ENCODE results near the gene CLSTN3.

Gene CLSTN3

DNA sequence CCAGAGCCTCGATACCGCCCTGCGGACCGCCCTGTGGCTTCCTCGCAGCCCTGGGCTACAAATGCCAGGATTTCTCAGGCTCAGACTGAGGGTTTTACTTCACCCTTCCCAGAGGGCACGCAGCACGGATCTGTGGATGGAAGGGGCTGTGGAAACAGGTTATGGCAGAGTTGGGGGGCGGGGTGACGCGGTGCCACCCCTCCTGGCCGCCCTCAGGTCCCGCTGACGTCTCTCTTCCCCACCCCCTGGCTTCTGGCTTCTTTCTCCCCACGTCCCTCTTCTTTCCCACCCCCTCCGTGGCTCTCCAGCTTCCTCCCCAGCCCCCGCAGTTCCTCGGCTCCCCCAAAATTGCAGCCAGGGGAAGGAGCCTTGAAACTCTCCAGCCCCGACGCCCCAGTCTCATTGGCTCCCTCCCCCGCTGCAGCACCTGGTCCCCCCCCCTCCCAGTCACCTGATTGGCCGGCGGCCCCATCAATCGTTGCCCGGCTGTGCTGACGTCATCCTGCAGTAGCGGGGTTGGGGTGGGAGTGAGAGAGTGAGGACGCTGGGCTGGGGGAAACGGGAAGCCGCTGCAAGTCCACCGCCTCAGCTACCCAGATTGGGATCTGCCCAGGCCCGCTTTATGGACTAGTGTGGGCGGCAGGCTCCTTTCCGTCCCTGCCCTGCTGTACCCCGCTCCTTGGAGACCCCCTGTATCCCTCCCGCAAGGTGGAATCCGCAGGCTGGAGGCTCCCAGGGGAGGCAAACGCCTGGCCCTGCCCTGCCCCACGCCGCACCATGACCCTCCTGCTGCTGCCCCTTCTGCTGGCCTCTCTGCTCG, at the start of gene CLSTN3:
Gene CLSTN3 (plus strand): TSS at position 500 of the 820 bp plus-strand sequence. CDS start 278 bp downstream, at position 778.
- peak; percentile 59 for DNase-seq

DNA sequence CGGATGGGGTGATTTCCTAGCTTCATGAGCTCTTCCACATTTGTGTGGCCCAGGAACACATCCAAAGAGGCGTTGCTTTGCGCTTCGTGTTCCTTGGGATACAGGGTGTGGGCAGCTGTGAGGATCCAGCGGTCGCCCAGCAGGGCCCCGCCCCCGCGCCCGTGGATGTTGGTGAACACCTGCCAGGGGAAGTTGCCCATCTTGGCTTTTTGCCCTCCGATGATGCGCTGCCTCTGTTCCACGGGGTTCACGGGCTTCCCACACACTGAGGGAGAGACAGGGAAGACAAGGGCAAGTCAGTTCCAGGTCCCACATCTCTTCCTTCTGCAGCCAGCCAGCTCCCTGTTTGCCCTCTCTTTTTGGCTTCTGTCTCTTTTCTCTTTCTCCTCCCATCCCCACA, 49.1 kb upstream of the CLSTN3 start:
- DNase-seq, result no peak

DNA sequence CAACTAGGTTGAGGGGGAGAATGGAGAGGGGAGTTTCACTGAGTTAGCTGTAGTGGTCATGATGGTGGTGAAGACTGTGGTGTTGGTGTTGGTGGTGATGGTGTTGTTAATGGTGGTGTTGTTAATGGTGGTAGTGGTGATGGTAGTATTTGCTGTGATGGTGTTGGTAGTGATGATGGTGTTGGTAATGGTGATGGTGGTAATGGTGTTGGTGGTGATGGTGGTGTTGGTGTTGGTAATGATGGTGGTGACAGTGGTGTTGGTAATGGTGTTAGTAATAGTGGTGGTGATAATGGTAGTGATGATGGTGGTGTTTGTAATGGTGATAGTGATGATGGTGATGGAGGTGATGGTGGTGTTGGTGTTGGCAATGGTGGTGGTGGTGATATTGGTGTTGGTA, 47.0 kb upstream of the CLSTN3 start:
- no peak for DNase-seq

DNA sequence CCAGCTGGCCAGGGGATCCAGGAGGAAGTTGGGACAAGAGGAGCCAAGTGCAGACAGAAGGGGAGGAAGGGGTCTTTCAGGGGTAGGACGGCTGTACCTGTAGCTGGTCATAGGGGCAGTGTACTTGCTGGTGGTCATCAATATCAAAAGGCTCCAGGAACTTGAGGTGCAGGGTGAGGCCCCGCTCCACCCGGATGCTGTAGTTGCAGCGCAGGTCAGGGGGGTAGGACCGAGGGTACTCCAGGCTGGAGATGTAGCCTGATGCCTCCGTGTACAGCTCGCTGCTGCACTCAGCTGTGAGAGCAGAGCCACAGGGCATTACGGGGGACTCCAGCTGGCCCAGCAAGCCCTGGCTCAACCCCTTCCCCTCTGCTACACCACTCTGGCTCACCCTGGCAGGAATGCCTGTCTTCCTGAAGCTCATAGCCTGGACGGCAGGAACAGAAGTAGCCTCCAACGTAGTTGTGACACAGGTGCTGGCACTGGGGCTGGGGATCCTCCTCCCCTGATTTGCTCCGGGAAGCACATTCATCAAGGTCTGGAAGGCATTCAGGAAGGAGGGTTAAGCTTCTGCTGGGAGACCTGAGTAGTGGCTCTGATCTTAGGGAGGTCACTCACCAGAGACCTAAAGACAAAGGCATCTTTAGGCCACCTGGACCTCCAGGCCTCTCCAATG, 40.8 kb upstream of the CLSTN3 start:
- DNase-seq, result no peak

DNA sequence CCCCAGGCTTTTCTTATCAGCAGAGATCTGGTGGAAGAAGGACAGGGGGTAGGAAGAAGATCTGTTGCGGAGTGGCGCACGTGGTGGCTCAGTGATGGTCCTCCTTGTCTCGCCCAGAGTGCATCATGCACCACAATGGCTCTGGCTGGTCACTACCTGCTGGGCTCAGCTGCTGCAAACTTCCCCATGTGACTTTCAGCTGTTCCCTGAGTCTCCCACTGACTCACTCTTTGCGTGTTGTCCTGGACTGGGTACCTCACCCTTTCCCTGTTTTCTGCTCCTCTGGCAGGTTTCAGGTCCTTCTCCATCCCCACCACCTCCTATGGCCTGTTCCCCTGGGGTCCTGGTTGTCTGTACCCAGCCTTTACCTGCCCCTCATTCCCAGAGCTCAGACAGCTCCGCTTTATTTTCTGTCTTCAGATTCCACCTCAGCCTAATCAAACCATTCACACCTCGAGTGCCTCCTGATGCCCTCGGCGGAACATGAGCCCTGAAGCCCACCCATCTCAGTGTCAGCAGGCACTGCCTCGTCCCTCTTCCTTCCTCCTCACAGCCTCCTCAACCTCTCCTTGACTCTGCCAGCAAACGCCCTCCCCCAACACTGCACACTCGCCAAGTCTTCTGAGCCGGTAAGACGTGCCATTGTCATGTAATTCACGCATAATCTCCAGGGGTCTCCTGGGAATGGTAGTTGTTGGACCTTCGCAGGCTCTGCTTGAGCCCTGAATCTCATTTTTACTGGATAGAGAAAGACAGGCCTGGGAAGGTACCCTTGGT, 39.8 kb upstream of the CLSTN3 start:
- no peak for DNase-seq

DNA sequence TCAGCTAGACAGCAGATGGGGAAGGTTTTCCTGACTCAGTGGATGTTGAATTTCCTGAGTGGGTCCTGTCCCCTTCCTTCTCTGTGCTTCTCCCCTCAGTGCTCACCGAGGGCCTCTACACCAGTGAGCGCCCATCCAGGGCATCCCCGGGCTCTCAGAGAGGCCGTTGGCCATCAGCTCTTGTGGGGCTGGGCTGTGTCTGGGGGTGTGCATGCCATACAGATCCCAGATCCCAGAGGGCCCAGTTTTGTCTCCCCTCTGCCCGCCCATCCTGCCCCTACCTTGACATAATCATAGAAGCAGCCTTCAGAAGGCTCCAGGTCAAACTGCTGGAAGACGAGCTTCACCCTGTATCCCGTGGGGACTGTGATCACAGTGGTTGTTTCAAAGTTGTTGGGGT, 39.0 kb upstream of the CLSTN3 start:
- DNase-seq, result no peak

DNA sequence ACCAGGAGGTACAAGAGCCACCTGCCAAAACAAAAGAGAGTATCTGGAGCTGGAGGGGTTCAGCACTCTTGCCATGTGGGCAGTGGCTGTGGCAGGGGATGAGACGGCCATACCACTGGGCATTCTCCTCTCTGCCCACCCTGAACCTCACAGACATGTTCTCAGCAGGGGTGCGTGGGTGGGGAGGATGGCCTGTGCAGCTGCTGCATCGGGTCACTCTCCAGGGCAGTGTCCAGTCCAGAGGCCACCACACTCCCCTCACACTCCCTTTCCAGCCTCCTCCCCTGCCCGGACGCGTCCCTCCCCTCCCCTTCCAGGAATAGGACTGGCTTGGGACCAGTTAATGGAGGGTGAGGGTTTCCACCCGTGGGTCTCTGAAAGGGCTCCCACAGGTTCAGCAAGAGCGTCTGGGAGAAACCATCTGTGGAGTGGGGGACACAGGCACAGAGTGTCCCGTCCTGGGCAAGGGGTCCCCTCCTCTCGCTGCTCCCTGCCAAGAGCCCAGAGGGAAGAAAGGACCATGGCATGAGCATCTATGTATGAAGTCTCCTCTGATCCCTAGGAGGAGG, 38.4 kb upstream of the CLSTN3 start:
- no peak for DNase-seq

DNA sequence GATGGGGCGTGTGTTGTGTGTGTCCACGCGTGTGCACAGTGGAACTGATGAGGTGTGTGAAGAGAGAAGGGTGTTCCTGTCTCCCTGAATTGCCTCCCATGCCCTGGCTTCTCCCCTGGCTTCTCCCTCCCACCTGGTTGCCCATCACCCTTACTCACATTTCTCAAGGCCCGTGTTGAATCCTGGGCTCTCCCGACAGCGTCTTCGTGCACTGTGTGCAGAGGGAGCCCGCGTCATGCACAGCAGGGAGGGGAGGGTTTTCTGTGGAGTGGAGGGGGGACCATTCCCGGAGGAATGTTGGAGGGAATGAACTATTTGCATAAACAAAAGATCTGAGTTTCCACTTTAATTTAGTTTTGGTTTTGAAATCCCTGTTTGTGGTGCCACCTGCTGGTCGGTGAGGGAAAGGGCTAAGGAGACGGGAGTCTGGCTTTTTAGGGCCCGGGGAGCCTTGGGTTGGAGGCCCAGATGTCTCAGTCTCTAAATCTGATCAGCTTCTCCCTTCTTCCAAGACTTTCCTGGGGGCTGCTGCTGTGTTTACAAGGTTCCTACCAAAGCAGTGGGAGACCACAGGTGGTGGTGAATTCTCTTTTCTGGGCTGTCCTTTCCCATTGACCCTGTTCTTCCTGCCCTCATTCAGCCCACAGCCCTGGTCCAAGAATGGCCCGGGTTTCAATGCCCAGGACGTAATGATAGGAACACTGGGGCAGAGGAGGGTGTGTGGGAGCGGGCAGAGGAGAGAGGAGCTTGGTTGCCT, 37.8 kb upstream of the CLSTN3 start, which contains the start of gene C1R:
Gene C1R (minus strand): TSS at position 217 of the 757 bp plus-strand sequence. CDS start 57 bp downstream, at position 160.
- DNase-seq, result peak; percentile 19

DNA sequence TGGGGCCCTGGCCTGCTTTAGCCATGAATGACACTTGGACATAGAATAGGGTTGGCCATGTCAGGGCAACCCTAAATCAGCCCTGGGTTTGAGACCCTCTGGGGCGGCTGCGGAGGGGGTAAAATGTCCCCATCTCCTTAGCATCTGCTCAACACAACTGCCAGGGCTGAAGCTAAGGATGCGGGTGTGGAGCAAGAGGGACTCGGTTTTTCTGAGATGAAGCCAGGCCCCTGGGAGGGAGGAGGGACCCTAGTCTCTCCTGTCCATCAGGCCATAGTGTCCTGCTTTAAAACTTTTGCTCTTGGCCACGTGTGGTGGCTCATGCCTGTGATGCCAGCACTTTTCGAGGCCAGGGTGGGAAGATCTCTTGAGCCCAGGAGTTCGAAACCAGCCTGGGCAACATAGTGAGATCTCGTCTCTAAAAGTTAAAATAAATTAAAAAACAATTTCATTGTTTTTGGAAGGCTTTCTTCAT, 37.1 kb upstream of the CLSTN3 start:
- no peak for DNase-seq

DNA sequence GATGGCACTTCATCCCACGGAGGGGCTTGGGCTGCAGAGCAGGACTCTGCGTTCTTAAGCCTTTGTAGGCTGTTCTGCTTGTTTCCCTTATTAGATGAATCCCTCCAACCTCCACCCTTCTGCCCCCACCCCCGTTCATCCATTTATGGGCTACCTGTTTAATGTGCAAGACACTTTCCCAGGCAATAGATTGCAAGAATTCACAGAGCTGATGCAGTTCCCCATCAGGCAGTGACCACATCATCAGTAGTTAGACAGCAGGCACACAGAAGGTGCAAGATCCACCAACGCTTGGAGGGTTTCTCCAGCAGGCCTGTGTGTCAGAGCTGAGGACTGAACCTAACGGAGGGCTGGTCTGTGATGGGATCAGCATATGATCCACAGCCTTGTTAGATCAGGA, 36.7 kb upstream of the CLSTN3 start:
- DNase-seq, result no peak

DNA sequence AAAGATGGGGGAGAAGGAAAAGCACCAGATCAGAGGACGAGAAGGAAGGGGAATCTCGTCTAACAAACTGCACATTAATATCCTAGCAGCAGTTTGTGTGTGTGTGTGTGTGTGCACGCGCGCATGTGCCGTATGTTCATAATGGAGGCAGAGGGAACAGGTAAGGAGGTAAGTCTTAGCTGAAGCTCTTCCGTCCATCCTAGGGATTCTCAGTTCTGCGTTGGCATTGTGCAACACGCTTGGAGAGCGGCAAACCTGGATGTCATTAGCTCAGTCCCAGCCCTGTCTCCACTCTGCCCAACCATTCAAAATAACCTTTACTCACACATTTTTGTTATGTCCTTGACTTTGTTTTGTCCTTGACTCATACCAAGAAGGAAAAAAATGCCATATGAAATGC, 36.3 kb upstream of the CLSTN3 start:
- DNase-seq, result no peak

DNA sequence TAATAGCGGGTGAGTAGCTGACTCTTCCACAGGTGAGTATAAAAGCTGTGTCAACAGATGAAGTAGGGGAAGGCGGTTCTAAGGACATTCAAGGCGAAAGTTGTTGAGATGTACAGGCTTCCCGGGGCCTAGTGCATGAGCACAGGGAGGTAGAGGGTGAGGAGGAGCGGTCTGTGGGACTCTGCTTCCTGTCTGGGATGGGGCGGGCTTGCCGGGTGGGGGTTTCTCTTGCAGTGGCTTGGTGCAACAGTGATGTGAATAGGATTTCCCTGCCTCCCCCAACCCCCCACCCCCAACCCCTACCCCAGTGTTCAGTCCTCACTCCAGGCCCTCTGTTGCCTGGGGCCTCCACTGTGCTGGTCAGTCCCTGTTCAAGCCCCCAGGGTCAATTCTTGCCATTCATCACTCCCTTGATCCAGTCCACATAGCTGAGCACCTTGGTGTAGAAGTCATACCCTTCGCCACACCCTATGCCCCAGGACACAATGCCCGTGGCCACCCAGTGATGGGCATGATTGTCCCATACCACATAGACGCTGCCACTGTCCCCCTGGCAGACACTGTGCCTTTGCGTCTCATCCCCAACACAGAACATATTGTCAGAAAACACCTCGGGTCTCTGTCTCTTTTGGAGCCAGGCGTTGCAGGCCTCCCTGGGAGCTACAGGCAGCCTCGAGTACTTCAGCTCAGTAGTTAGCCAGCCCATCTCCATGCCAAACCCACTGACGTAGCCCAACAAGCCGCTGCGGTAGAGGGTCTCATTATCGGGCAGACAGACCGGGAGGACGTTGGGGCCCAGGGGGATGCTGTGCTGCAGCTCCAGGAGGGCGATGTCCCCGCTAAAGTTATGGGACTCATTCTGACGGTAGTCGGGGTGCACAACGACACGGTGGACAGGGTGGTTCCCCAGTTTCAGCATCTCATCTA, 33.9 kb upstream of the CLSTN3 start:
- no peak for DNase-seq

DNA sequence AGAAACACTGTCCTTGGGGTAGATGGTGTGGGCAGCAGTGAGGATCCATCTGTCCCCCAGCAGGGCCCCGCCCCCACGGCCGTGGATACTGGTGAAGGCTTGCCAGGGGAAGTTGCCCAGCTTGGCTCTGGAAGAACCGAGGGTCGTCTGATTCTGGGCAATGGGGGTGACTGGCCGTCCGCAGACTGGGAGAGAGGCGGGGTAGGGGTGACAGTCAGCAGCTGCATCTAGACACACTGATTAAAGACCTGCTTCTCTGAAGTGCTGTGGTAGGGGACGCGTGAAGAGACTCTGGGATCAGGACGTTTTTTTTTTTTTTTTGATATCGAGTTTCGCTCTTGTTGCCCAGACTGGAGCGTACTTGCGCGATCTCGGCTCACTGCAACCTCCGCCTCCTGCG, 33.2 kb upstream of the CLSTN3 start:
- DNase-seq, result no peak

DNA sequence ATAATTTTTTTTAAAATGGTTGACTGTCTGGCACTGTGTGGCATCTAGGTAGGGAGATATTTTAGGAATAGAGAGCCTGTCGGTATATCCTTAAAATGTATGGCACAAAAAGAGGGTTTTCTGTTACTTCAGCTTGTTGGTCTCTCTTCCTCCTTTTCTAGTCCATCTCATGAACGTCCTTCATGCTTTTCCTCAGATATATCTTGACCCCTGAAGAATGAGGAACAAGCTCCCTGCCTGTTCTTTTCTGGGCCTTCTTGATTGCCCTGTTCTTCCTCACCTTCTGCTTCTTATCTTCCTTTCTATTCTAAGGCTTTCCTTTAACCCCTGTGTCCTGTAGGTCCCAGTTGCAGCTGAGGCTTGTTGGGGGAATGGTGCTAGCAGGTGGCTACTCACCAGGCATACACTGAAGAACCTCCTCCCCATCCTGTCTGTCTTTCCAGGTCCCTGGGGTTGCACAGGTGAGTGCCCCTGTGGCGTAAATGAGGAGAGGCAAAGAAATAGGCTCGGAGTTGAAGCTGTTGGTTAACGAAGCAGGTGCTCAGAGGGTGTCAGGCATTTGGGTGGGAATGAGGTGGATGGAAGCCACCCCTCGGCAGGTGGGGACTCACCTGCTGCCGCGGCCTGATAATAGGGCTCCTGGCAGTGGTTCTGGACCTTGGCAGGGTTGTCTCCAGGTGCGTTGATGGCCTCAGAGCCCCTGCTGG, 30.7 kb upstream of the CLSTN3 start:
- DNase-seq, result no peak

DNA sequence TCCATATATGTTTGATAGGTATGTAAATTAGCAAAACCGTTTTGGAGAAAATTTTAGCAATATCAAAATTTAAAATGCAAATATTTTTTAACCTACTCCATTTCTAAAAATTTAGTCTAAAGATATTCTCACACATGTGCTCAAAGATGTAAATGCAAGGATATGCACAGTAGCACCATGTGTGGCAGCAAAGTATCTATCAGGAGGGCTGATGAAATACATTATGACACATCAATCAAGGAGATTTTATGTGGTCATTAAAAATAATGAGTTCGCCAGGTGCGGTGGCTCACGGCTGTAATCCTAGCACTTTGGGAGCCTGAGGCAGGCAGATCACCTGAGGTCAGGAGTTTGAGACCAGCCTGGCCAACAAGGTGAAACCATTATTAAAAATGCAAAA, 29.9 kb upstream of the CLSTN3 start:
- DNase-seq, result no peak

DNA sequence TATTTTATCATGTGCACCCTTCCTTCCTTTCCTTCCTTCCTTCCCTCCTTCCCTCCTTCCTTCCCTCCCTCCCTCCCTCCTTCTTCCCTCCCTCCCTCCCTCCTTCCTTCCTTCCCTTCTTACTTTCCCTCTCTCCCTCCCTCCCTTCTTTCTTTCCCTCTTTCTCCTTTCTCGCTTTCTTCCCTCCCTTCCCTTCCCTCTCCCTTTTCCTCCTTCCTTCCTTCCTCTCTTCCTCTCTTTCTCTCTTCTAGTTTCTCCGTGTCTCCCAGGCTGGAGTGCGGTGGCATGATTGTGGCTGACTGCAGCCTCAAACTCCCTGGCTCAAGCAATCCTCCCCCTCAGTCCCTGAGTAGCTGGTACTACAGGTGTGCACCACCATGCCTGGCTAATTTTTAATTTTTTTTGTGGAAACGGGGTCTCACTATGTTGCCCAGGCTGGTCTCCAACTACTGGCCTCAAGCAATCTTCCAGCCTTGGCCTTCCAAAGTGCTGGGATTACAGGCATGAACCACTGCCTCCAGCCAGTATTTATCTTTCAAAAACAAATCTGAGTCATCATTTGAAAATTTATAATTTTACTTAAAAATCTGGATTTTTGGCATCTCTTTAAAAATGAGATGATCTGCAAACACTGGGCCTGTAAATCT, 29.0 kb upstream of the CLSTN3 start:
- DNase-seq, result no peak

DNA sequence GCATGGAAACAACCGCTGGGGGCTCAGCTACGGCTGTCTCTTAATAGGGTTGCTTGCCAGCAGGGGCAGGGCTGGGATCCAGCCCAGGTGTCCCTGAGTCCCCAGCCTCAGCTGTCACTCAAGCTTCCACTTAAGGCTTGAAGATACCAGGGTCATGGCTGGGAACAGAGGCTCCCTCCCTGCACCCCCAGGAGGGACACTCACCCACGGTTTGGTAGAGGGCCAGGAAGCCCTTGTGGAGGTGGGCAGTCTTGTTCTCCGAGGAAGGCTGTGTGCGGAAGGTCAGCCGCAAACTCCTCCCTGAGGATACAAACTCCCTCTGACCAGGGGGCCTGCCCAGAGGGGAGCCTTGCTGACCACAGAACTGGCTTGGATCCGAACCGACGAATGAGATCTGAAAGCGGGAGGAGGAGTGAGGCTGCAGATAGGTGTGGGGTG, 28.5 kb upstream of the CLSTN3 start:
- DNase-seq, result no peak

DNA sequence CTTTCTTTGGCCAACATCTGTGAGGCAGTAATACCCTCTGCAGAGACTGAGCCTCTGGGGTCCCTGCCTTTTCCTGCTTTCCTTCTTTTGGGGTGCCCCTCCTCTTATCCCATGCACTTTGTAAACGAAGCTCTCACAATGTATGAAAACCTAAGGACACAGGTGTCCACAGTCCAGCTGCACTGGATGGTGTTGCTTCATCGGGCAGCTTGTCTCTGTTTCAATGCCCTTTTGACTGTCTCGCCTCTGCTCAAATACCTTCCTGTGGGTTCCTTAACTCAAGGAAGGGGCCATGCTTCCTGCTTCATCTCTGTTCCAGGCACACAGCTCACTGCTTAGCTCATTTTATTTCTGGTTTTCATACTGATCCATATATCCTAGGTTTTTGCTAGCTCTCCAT, 27.6 kb upstream of the CLSTN3 start:
- DNase-seq, result no peak

DNA sequence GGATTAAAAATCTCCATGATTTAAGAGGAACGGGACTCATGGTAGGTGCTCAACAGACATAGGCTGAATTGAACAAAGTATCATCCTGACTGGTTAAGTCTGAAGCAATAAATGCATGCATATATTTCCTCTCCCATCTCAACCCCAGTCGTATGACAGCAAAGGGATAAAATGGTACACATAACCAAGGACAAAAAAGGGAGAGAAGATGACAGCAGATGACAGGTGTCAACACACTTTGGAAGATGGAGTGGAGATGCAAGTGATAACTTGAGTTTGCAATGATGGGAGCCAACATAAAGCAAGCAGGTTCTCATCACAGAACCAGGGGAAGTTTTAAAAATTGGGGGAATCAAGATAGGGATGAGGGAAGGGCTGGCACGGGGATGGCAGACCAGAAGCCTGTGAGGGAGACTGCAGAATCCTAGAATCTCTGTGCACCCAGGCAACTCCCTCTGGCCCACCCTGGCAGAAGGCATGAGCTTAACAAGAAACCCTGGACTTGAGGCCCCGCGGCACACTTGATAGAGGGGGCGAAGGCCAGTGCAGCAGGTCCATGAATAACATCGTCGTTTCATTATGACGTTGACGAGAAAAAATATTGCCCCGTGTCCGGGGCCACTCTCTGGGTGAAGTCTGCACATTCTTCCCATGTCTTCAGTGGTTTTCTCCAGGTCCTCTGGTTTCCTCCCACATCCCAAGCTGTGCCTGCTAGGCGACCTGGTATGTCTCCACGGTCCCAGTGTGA, 26.2 kb upstream of the CLSTN3 start:
- DNase-seq, result no peak
